Measurements from ENCODE around the gene INAVA. TPM values are rescaled to one million over a fixed set of nuclear protein-coding genes. Genes with fewer than 3 reads are reported as not detected.

INAVA gene
- total and polyA plus RNA-seq, 4 donors = 5.8 to 17.1 (median 9.3) TPM

GRCh38 chr1:200866521-200866920 lies 28.2 kb upstream of the INAVA start:
- H3K9me3 ChIP-seq (ENCODE audit: control insufficient read depth in 4 of 4, insufficient read depth in 3 of 4, low read length in 3 of 4) = no peaks in the 10 kb centered on the region
- H3K4me1 ChIP-seq (ENCODE audit: control insufficient read depth in 5 of 5, insufficient read depth in 5 of 5, low read length in 5 of 5) = peaks cover 0 to 1% (median 0%) of the 10 kb centered on the region in 5 donors
- no peak overlapping the region for H3K27ac ChIP-seq (ENCODE audit: low read depth in 1 of 2, low read length in 1 of 2)
- no peak overlapping the region for H3K4me3 ChIP-seq
- H3K9ac ChIP-seq (ENCODE audit: insufficient read depth in 1 of 2, low read length in 2 of 2) = no peak overlapping the region
- ATAC-seq (ENCODE audit: insufficient read depth, low FRiP score) = no peak
- no peak for DNase-seq
- WGBS, 2 donors = 42 to 68% methylated on average over 5 of the region's 5 CpGs
- H3K27me3 ChIP-seq (ENCODE audit: control insufficient read depth in 3 of 3, insufficient read depth in 3 of 3, low read length in 2 of 3) = peaks cover 0 to 14% (median 4%) of the 10 kb centered on the region in 3 donors
- no peak for TF ChIP-seq CTCF (IDR thresholded peaks at IDR 0.05; ENCODE audit: control extremely low read depth, extremely low read depth)
- H3K36me3 ChIP-seq (ENCODE audit: control insufficient read depth in 4 of 4, insufficient read depth in 4 of 4, low read length in 4 of 4) = peaks cover 0 to 15% (median 4%) of the 10 kb centered on the region in 4 donors

GRCh38 chr1:200867018-200867811 lies 27.5 kb upstream of the INAVA start:
- H3K27me3 ChIP-seq (ENCODE audit: control insufficient read depth in 3 of 3, insufficient read depth in 3 of 3, low read length in 2 of 3) = peaks cover 0 to 21% (median 10%) of the 10 kb centered on the region in 3 donors
- WGBS, 2 donors = 57 to 70% methylated on average over 11 of the region's 11 CpGs
- peaks cover 0 to 1% (median 0%) of the 10 kb centered on the region in 5 donors for H3K4me1 ChIP-seq (ENCODE audit: control insufficient read depth in 5 of 5, insufficient read depth in 5 of 5, low read length in 5 of 5)
- no peak for ATAC-seq (ENCODE audit: insufficient read depth, low FRiP score)
- peaks cover 0 to 15% (median 4%) of the 10 kb centered on the region in 4 donors for H3K36me3 ChIP-seq (ENCODE audit: control insufficient read depth in 4 of 4, insufficient read depth in 4 of 4, low read length in 4 of 4)
- DNase-seq = peak in 1 of 3 donors; percentile 34
- TF ChIP-seq CTCF (IDR thresholded peaks at IDR 0.05; ENCODE audit: control extremely low read depth, extremely low read depth) = no peak
- no peak overlapping the region for H3K9ac ChIP-seq (ENCODE audit: insufficient read depth in 1 of 2, low read length in 2 of 2)
- H3K9me3 ChIP-seq (ENCODE audit: control insufficient read depth in 4 of 4, insufficient read depth in 3 of 4, low read length in 3 of 4) = no peaks in the 10 kb centered on the region
- no peak overlapping the region for H3K27ac ChIP-seq (ENCODE audit: low read depth in 1 of 2, low read length in 1 of 2)
- no peak overlapping the region for H3K4me3 ChIP-seq

GRCh38 chr1:200869376-200869752 lies 25.3 kb upstream of the INAVA start:
- ATAC-seq (ENCODE audit: insufficient read depth, low FRiP score) = no peak
- peaks cover 0 to 15% (median 8%) of the 10 kb centered on the region in 5 donors for H3K4me1 ChIP-seq (ENCODE audit: control insufficient read depth in 5 of 5, insufficient read depth in 5 of 5, low read length in 5 of 5)
- DNase-seq = no peak
- H3K9ac ChIP-seq (ENCODE audit: insufficient read depth in 1 of 2, low read length in 2 of 2) = no peak overlapping the region
- WGBS, 2 donors = 76 to 82% methylated on average over 5 of the region's 5 CpGs
- H3K27ac ChIP-seq (ENCODE audit: low read depth in 1 of 2, low read length in 1 of 2) = no peak overlapping the region
- H3K27me3 ChIP-seq (ENCODE audit: control insufficient read depth in 3 of 3, insufficient read depth in 3 of 3, low read length in 2 of 3) = peaks cover 6 to 34% (median 21%) of the 10 kb centered on the region in 3 donors
- peaks cover 0 to 6% (median 0%) of the 10 kb centered on the region in 4 donors for H3K9me3 ChIP-seq (ENCODE audit: control insufficient read depth in 4 of 4, insufficient read depth in 3 of 4, low read length in 3 of 4)
- no peak for TF ChIP-seq CTCF (IDR thresholded peaks at IDR 0.05; ENCODE audit: control extremely low read depth, extremely low read depth)
- H3K36me3 ChIP-seq (ENCODE audit: control insufficient read depth in 4 of 4, insufficient read depth in 4 of 4, low read length in 4 of 4) = peaks cover 0 to 4% (median under 1%) of the 10 kb centered on the region in 4 donors
- no peak overlapping the region for H3K4me3 ChIP-seq

Data from lung (tissue), 12 donors.